CD4-positive, alpha-beta memory T cell (primary cell): ENCODE results near the gene HAO2. TPM values are rescaled to one million over a fixed set of nuclear protein-coding genes. Genes with fewer than 3 reads are reported as not detected.
"Not testable (repeated sequence)": the region's sequence is repeated elsewhere in the genome, so short reads cannot be mapped to it uniquely, and the experiment has no call there.

Source experiments
- CTCF ChIA-PET: fragments of 350-600 bp; sonication (Branson Sonifier 250); formaldehyde crosslinking; loops from one replicate; lab custom pipeline; 2021; ENCODE audit warnings: inconsistent platforms; ENCODE audit not compliant: partially characterized antibody; lab: Charles Lee
- POLR2A ChIA-PET: fragments of 350-600 bp; sonication (Branson Sonifier 250); formaldehyde crosslinking; loops from one replicate; lab custom pipeline; 2021; ENCODE audit not compliant: partially characterized antibody; lab: Charles Lee
- DNase-seq, 5 donors: peaks; one replicate each; pipeline versions ENCODE4 v3.0.0 to v3.0.0-alpha.2; 2020 to 2022; ENCODE audit warnings: mixed read lengths in 1 of 5
- H3K27ac ChIP-seq: one replicate; pipeline ENCODE4 v1.7.0; 2013; ENCODE audit warnings: low read depth, low read length
- H3K27me3 ChIP-seq: 2 replicates; pipeline ENCODE4 v1.7.0; 2013; ENCODE audit warnings: mild to moderate bottlenecking, low read length, moderate library complexity; ENCODE audit not compliant: insufficient read depth
- H3K36me3 ChIP-seq: 2 replicates; pipeline ENCODE4 v1.7.0; 2013; ENCODE audit warnings: mild to moderate bottlenecking, low read length, moderate library complexity; ENCODE audit not compliant: insufficient read depth
- H3K4me1 ChIP-seq: 2 replicates; pipeline ENCODE4 v1.7.0; 2013; ENCODE audit warnings: mild to moderate bottlenecking, low read length, moderate library complexity; ENCODE audit not compliant: insufficient read depth
- H3K4me3 ChIP-seq, 2 donors: one replicate each; pipeline ENCODE4 v1.7.0; 2013; ENCODE audit warnings: low read length in 2 of 2, mild to moderate bottlenecking in 1 of 2
- H3K9me3 ChIP-seq, 2 donors: one replicate each; pipeline ENCODE4 v1.7.0; 2013; ENCODE audit warnings: low read length in 2 of 2, control low read depth in 1 of 2; ENCODE audit not compliant: control insufficient read depth in 1 of 2
- H3K27ac Mint-ChIP-seq, 7 donors: one replicate each; pipeline ENCODE4 v1.8.0; 2020 to 2021; ENCODE audit warnings: mixed read lengths in 7 of 7, mild to moderate bottlenecking in 6 of 7, inconsistent platforms in 3 of 7, moderate library complexity in 3 of 7
- H3K27me3 Mint-ChIP-seq, 2 donors: one replicate each; pipeline ENCODE4 v1.8.0; 2020 to 2021; ENCODE audit warnings: mixed read lengths in 2 of 2
- H3K36me3 Mint-ChIP-seq, 2 donors: one replicate each; pipeline ENCODE4 v1.8.0; 2020 to 2021; ENCODE audit warnings: mixed read lengths in 2 of 2, inconsistent platforms in 1 of 2, mild to moderate bottlenecking in 1 of 2
- H3K4me1 Mint-ChIP-seq, 4 donors: one replicate each; pipeline ENCODE4 v1.8.0; 2020 to 2021; ENCODE audit warnings: mixed read lengths in 4 of 4, mild to moderate bottlenecking in 1 of 4
- H3K4me3 Mint-ChIP-seq, 8 donors: one replicate each; pipeline ENCODE4 v1.8.0; 2020 to 2021; ENCODE audit warnings: mixed read lengths in 8 of 8, mild to moderate bottlenecking in 7 of 8, moderate library complexity in 6 of 8, inconsistent platforms in 3 of 8
- H3K9me3 Mint-ChIP-seq, 8 donors: one replicate each; pipeline ENCODE4 v1.8.0; 2020 to 2021; ENCODE audit warnings: mixed read lengths in 8 of 8, mild to moderate bottlenecking in 5 of 8, inconsistent platforms in 3 of 8, moderate library complexity in 1 of 8
- intact Hi-C: fragments of 100-400 bp; cut with micrococcal nuclease; formaldehyde crosslinking; loops from one replicate; pipeline ENCODE4 v1.15.1; 2023
- polyA plus RNA-seq, 2 donors: library from polyadenylated mRNA; unstranded; fragments of 300-500 nt; fragmentation: Illumina TruSeq; gene quantifications; one replicate each; pipeline ENCODE4 v1.2.3, GENCODE V29; 2021
- total RNA-seq, 2 experiments: library from RNA; stranded (reverse); gene quantifications; one replicate each; pipeline ENCODE4 v1.2.3, GENCODE V29; 2021

HAO2 gene
- total and polyA plus RNA-seq, 4 experiments from 2014 or later, result not detected

DNA sequence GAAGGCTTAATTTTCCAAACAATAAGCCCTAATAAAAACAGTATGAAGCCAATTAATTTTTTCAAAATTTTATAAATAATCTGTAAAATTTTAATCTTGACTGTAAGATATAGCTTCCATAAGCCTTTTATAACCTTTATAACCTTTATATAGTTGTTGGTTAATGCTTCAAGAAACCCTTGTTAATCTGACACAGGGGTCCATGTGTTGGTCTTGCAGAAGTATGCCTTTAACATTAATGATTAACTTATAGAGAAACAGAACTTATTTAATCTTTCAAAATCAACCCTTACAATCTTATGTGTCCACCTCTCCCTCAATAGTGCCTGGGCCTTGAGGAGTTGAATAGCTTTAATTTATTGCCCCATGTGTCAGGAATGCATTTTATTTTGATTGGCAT lies 23.2 kb upstream of the HAO2 start:
- CTCF ChIA-PET, result no interaction called here
- no peaks in the 10 kb centered on the region for H3K4me1 Mint-ChIP-seq

DNA sequence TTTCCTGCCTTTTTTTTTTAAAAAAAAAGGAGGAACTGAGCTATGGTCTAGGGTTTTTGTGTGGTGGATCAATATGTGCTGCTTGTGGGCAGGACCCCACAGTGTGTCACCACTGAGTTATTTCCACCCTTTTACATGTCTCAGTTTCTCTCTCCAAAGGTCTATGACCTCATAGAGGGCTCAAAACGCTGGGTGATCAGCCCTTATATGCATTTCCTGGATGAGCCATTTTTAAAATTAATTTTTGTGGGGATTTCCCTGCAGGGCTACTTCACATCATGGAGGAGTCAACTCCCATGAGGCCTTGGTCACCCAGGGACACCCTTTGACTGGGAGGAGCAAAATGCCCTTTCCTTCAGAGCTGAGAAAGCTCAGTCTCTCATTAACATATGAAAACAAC lies 20.7 kb upstream of the HAO2 start:
- no peaks in the 10 kb centered on the region for H3K4me1 ChIP-seq
- no peak for DNase-seq
- Mint-ChIP-seq H3K27ac (no peak overlapping the region), H3K4me3 (no peak overlapping the region), H3K36me3 (no peaks in the 10 kb centered on the region), H3K27me3 (peaks cover 3 to 5% of the 10 kb centered on the region in 2 donors), H3K4me1 (no peaks in the 10 kb centered on the region), H3K9me3 (peaks cover 0 to 7% (median 0%) of the 10 kb centered on the region in 8 donors)
- H3K36me3 ChIP-seq, result no peaks in the 10 kb centered on the region
- ChIA-PET POLR2A (no interaction called here), CTCF (interaction anchor here (1.3 kb wide), 1 partner anchor 22 kb away, joined by 3 read pairs; no protein-coding TSS in a partner anchor)
- H3K4me3 ChIP-seq, result no peak overlapping the region
- H3K9me3 ChIP-seq, result no peaks in the 10 kb centered on the region
- intact Hi-C loops, result no loop called here
- no peaks in the 10 kb centered on the region for H3K27me3 ChIP-seq
- no peak overlapping the region for H3K27ac ChIP-seq

More for the DNA sequence above, 23.2 kb upstream of the HAO2 start:
- H3K27ac Mint-ChIP-seq, result no peak overlapping the region
- H3K4me3 Mint-ChIP-seq, result no peak overlapping the region
- POLR2A ChIA-PET, result no interaction called here
- DNase-seq, result no peak
- no peaks in the 10 kb centered on the region for H3K27me3 ChIP-seq
- intact Hi-C loops, result no loop called here
- H3K4me1 ChIP-seq, result no peaks in the 10 kb centered on the region
- no peaks in the 10 kb centered on the region for H3K36me3 Mint-ChIP-seq
- peaks cover 3 to 5% of the 10 kb centered on the region in 2 donors for H3K27me3 Mint-ChIP-seq
- H3K9me3 Mint-ChIP-seq, result peaks cover 0 to 7% (median 0%) of the 10 kb centered on the region in 8 donors
- H3K9me3 ChIP-seq, result no peaks in the 10 kb centered on the region
- H3K36me3 ChIP-seq, result no peaks in the 10 kb centered on the region
- H3K27ac ChIP-seq, result no peak overlapping the region
- H3K4me3 ChIP-seq, result no peak overlapping the region

DNA sequence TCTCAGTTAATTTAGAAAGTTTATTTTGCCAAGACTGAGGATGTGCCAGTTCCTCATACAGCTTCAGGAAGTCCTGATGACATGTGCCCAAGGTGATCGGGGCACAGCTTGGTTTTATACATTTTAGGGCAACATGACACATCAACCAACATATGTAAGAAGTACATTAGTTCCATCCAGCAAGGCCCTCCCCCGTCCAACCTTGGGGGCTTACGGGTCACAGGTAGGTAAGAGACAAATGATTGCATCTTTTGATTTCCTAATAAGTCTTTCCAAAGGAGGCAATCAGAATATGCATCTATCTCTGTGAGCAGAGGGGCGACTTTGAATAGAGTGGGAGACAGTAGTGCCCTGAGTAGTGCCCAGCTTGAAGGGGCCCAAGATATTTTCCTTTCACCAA lies 19.6 kb upstream of the HAO2 start:
- no peaks in the 10 kb centered on the region for H3K4me1 Mint-ChIP-seq
- Histone ChIP-seq H3K27ac (no peak overlapping the region), H3K4me3 (no peak overlapping the region), H3K9me3 (no peaks in the 10 kb centered on the region), H3K27me3 (no peaks in the 10 kb centered on the region), H3K4me1 (no peaks in the 10 kb centered on the region), H3K36me3 (no peaks in the 10 kb centered on the region)
- no peak for DNase-seq
- CTCF ChIA-PET, result interaction anchor here (1.3 kb wide), 1 partner anchor 21 kb away, joined by 3 read pairs; no protein-coding TSS in a partner anchor
- intact Hi-C loops, result no loop called here
- peaks cover 3 to 5% of the 10 kb centered on the region in 2 donors for H3K27me3 Mint-ChIP-seq
- H3K27ac Mint-ChIP-seq, result no peak overlapping the region
- H3K4me3 Mint-ChIP-seq, result no peak overlapping the region
- peaks cover 0 to 5% (median 0%) of the 10 kb centered on the region in 8 donors for H3K9me3 Mint-ChIP-seq
- no peaks in the 10 kb centered on the region for H3K36me3 Mint-ChIP-seq
- POLR2A ChIA-PET, result no interaction called here

DNA sequence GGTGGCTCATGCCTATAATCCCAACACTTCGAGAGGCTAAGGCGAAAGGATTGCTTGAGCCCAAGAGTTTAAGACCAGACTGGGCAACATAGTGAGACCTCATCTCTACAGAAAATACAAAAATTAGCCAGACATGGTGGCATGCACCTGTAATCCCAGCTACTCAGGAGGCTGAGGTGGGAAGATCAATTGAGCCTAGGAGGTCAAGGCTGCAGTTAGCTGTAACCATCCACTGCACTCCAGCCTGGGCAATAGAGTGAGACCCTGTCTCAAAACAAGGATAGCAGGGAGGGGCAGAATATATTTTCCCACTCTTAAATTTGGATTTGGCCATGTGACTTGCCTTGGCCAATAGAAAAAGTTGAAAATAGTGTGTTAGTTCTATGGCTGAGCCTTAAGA lies 17.7 kb upstream of the HAO2 start:
- CTCF ChIA-PET, H3K36me3 ChIP-seq, DNase-seq, H3K27ac Mint-ChIP-seq, H3K4me3 ChIP-seq, POLR2A ChIA-PET, H3K9me3 ChIP-seq, H3K9me3 Mint-ChIP-seq, H3K27me3 ChIP-seq, H3K4me1 Mint-ChIP-seq, H3K36me3 Mint-ChIP-seq, intact Hi-C loops, H3K27me3 Mint-ChIP-seq, H3K27ac ChIP-seq, H3K4me3 Mint-ChIP-seq, H3K4me1 ChIP-seq: not testable (repeated sequence)

DNA sequence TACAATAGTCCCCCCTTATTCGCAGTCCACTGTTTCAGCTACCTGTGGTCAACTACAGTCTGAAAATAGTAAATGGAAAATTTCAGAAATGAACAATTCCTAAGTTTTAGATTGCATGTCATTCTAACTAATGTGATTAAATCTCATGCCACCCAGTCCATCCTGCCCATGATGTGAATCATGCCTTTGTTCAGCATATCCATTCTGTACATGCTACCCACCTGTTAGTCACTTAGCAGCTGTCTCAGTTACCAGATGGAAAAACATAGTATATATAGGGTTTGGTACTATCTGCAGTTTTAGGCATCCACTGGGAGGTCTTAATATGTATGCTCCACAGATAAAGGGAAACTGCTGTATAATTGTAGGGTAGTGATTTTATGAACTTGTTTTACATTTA lies 16.6 kb upstream of the HAO2 start:
- H3K4me1 ChIP-seq, result no peaks in the 10 kb centered on the region
- POLR2A ChIA-PET, result no interaction called here
- Mint-ChIP-seq H3K27me3 (peaks cover 9% of the 10 kb centered on the region in 2 donors), H3K36me3 (no peaks in the 10 kb centered on the region), H3K4me3 (no peak overlapping the region), H3K4me1 (no peaks in the 10 kb centered on the region), H3K27ac (no peak overlapping the region), H3K9me3 (peaks cover 0 to 7% (median 1%) of the 10 kb centered on the region in 8 donors)
- no peak overlapping the region for H3K4me3 ChIP-seq
- no peak for DNase-seq
- H3K9me3 ChIP-seq, result no peaks in the 10 kb centered on the region
- no peaks in the 10 kb centered on the region for H3K27me3 ChIP-seq
- CTCF ChIA-PET, result no interaction called here
- intact Hi-C loops, result no loop called here
- H3K36me3 ChIP-seq, result no peaks in the 10 kb centered on the region
- H3K27ac ChIP-seq, result no peak overlapping the region

DNA sequence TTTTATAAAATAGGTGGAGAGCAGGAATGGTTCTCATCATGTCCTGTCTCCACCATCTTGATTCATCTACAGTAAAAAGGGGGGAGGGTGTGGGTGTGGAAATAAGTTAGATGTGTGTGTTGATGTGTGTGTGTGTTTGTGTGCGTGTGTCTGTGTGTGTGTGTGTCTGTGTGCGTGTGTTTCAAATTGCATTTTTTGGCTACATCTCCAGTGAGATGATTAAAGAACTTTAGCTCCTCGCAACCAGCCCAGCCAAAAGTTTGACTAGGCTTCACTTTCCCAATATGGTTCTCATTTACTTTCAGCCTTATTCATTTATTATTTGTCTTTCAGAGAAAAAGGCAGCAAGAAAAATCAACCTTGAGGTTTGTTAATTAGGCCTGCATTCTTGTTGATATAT lies 14.7 kb upstream of the HAO2 start:
- POLR2A ChIA-PET, result no interaction called here
- intact Hi-C loops, result no loop called here
- Histone ChIP-seq H3K4me3 (no peak overlapping the region), H3K9me3 (no peaks in the 10 kb centered on the region), H3K4me1 (no peaks in the 10 kb centered on the region), H3K27me3 (no peaks in the 10 kb centered on the region), H3K27ac (no peak overlapping the region), H3K36me3 (no peaks in the 10 kb centered on the region)
- no peaks in the 10 kb centered on the region for H3K36me3 Mint-ChIP-seq
- H3K9me3 Mint-ChIP-seq, result peaks cover 0 to 7% (median 1%) of the 10 kb centered on the region in 8 donors
- CTCF ChIA-PET, result no interaction called here
- H3K27ac Mint-ChIP-seq, result no peak overlapping the region
- H3K27me3 Mint-ChIP-seq, result peaks cover 9 to 12% of the 10 kb centered on the region in 2 donors
- no peak overlapping the region for H3K4me3 Mint-ChIP-seq
- H3K4me1 Mint-ChIP-seq, result no peaks in the 10 kb centered on the region
- no peak for DNase-seq

DNA sequence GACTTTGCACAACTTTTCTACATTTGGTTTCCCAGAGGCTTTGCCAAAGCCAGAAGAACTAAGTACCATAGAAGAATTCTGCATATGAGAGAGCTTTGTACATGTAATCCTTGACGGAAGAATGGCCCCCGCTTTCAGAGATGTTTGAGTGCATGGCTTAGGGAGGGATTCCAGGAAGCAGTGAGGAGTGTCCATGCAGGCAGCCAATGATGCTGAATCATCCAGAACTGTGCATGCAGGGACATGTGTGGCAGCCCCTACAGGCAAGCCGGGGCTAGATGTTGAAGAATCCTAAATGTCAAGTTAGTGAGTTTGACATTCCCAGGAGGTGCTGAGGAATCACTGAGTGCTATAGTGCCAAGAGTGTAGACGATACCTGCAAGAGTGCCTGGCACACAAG lies 9.9 kb upstream of the HAO2 start:
- Mint-ChIP-seq H3K27me3 (peaks cover 10 to 15% of the 10 kb centered on the region in 2 donors), H3K4me3 (no peak overlapping the region), H3K9me3 (peaks cover 0 to 7% (median 1%) of the 10 kb centered on the region in 8 donors), H3K36me3 (no peaks in the 10 kb centered on the region), H3K27ac (no peak overlapping the region), H3K4me1 (no peaks in the 10 kb centered on the region)
- intact Hi-C loops, result no loop called here
- no peaks in the 10 kb centered on the region for H3K9me3 ChIP-seq
- no peaks in the 10 kb centered on the region for H3K27me3 ChIP-seq
- H3K36me3 ChIP-seq, result no peaks in the 10 kb centered on the region
- no peak overlapping the region for H3K4me3 ChIP-seq
- no peaks in the 10 kb centered on the region for H3K4me1 ChIP-seq
- DNase-seq, result no peak
- POLR2A ChIA-PET, result no interaction called here
- no peak overlapping the region for H3K27ac ChIP-seq
- CTCF ChIA-PET, result no interaction called here

DNA sequence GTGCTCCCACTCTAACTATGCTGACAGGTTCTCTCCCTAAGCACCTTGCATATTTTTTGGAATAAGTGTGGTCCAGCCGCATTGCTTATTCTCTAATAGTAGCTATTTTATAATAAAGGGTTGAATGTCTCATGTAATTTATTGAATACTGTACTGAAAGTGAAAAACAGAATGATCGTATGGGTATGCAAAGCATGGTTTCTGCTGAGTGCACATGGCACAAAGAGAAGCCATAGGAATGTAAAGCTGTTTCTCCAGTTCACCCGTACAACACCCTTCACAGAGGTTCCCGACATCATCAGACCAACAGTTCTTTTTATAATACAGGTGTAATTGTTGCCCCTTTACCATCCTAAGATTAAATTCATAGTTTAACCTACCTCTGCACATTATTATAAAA lies 8.9 kb upstream of the HAO2 start:
- Mint-ChIP-seq H3K36me3 (no peaks in the 10 kb centered on the region), H3K27ac (no peak overlapping the region), H3K27me3 (peaks cover 12 to 15% of the 10 kb centered on the region in 2 donors), H3K9me3 (peaks cover 0 to 7% (median 1%) of the 10 kb centered on the region in 8 donors), H3K4me3 (no peak overlapping the region), H3K4me1 (no peaks in the 10 kb centered on the region)
- Histone ChIP-seq H3K4me1 (no peaks in the 10 kb centered on the region), H3K9me3 (no peaks in the 10 kb centered on the region), H3K36me3 (no peaks in the 10 kb centered on the region), H3K27me3 (no peaks in the 10 kb centered on the region), H3K4me3 (no peak overlapping the region), H3K27ac (no peak overlapping the region)
- DNase-seq, result no peak
- intact Hi-C loops, result no loop called here
- CTCF ChIA-PET, result no interaction called here
- POLR2A ChIA-PET, result no interaction called here
